A172 (cell line): Measurements from ENCODE around the gene GRK1. TPM values are rescaled to one million over a fixed set of nuclear protein-coding genes. Genes with fewer than 3 reads are reported as not detected.

Experiments
- DNase-seq: peaks from one replicate; pipeline ENCODE4 v3.0.0-alpha.2; 2015; ENCODE audit warnings: low spot score
- total RNA-seq: library from RNA; depleted of rRNA; stranded (reverse); fragments of >200 nt; shearing (Covaris generic); gene quantifications from 2 replicates; pipeline ENCODE4 v1.2.3, GENCODE V29; 2014

GRK1 gene
- total RNA-seq, 1 experiment from 2014 or later, result not detected

- no peak for DNase-seq
These were observed 34.1 kb upstream of the GRK1 start for GRCh38 chr13:113632706-113633484.

GRCh38 chr13:113633485-113633873, 33.5 kb upstream of the GRK1 start:
- DNase-seq, result no peak

- no peak for DNase-seq
These were observed 32.6 kb upstream of the GRK1 start for GRCh38 chr13:113634279-113635047.

GRCh38 chr13:113635048-113635420, 32.0 kb upstream of the GRK1 start:
- no peak for DNase-seq

GRCh38 chr13:113635709-113636108, 31.3 kb upstream of the GRK1 start:
- no peak for DNase-seq

GRCh38 chr13:113636266-113636963, 30.6 kb upstream of the GRK1 start:
- no peak for DNase-seq

GRCh38 chr13:113637262-113638160, 29.5 kb upstream of the GRK1 start:
- DNase-seq, result no peak

GRCh38 chr13:113638173-113638746, 28.8 kb upstream of the GRK1 start:
- DNase-seq, result no peak

GRCh38 chr13:113638806-113639205, 28.2 kb upstream of the GRK1 start:
- DNase-seq, result no peak

- DNase-seq, result no peak
These were observed 27.3 kb upstream of the GRK1 start for GRCh38 chr13:113639616-113640262.

GRCh38 chr13:113641426-113641825, 25.6 kb upstream of the GRK1 start:
- DNase-seq, result no peak

- DNase-seq, result no peak
These were observed 24.5 kb upstream of the GRK1 start for GRCh38 chr13:113642563-113642962.

GRCh38 chr13:113643593-113643992, 23.4 kb upstream of the GRK1 start:
- no peak for DNase-seq

- no peak for DNase-seq
These were observed 22.2 kb upstream of the GRK1 start for GRCh38 chr13:113644800-113645199.

- no peak for DNase-seq
These were observed 21.7 kb upstream of the GRK1 start for GRCh38 chr13:113645329-113645728.

- no peak for DNase-seq
These were observed 20.6 kb upstream of the GRK1 start for GRCh38 chr13:113646376-113646775.

- no peak for DNase-seq
These were observed 20.1 kb upstream of the GRK1 start for GRCh38 chr13:113646921-113647340.

- DNase-seq, result peak; percentile 72
These were observed 19.4 kb upstream of the GRK1 start for GRCh38 chr13:113647351-113648215.

- DNase-seq, result no peak
These were observed 18.8 kb upstream of the GRK1 start for GRCh38 chr13:113648216-113648610.

- no peak for DNase-seq
These were observed 17.8 kb upstream of the GRK1 start for GRCh38 chr13:113649212-113649611.
